HG03039 (cell line): ENCODE measurements around the gene VAV3.
"Not testable (repeated sequence)": the region's sequence is repeated elsewhere in the genome, so short reads cannot be mapped to it uniquely, and the experiment has no call there.

Experiments used
- ATAC-seq: cut with Tn5 transposase; IDR thresholded peaks from one replicate; pipeline ENCODE4 v1.9.1; 2021; ENCODE audit warnings: mild to moderate bottlenecking, moderate library complexity; ENCODE audit not compliant: unreplicated experiment

VAV3 gene

GRCh38 chr1:107762751-107763390 is 202.1 kb downstream of the VAV3 start:
- no peak for ATAC-seq

- ATAC-seq: no peak
Observed at GRCh38 chr1:107760065-107760464, 204.9 kb downstream of the VAV3 start.

GRCh38 chr1:107750364-107750959 is 214.5 kb downstream of the VAV3 start:
- no peak for ATAC-seq

- no peak for ATAC-seq
Observed at GRCh38 chr1:107748531-107748930, 216.4 kb downstream of the VAV3 start.

- no peak for ATAC-seq
Observed at GRCh38 chr1:107741242-107741641, 223.7 kb downstream of the VAV3 start.

GRCh38 chr1:107740579-107740978 is 224.4 kb downstream of the VAV3 start:
- no peak for ATAC-seq

- no peak for ATAC-seq
Observed at GRCh38 chr1:107739651-107740050, 225.3 kb downstream of the VAV3 start.

GRCh38 chr1:107739201-107739600 is 225.8 kb downstream of the VAV3 start:
- no peak for ATAC-seq

GRCh38 chr1:107733401-107733800 is 231.6 kb downstream of the VAV3 start:
- not testable (repeated sequence) for ATAC-seq

- no peak for ATAC-seq
Observed at GRCh38 chr1:107727866-107728265, 237.1 kb downstream of the VAV3 start.

- ATAC-seq: no peak
Observed at GRCh38 chr1:107726860-107727259, 238.1 kb downstream of the VAV3 start.

- ATAC-seq: no peak
Observed at GRCh38 chr1:107724648-107725047, 240.3 kb downstream of the VAV3 start.

GRCh38 chr1:107720210-107720609 is 244.8 kb downstream of the VAV3 start:
- not testable (repeated sequence) for ATAC-seq

GRCh38 chr1:107710005-107710404 is 255.0 kb downstream of the VAV3 start:
- ATAC-seq: no peak

- ATAC-seq: no peak
Observed at GRCh38 chr1:107707111-107707510, 257.9 kb downstream of the VAV3 start.

GRCh38 chr1:107706182-107706581 is 258.8 kb downstream of the VAV3 start:
- ATAC-seq: no peak

- ATAC-seq: no peak
Observed at GRCh38 chr1:107704911-107705310, 260.1 kb downstream of the VAV3 start.

GRCh38 chr1:107702946-107703571 is 261.9 kb downstream of the VAV3 start:
- no peak for ATAC-seq

GRCh38 chr1:107700651-107701050 is 264.3 kb downstream of the VAV3 start:
- not testable (repeated sequence) for ATAC-seq

GRCh38 chr1:107698161-107698560 is 266.8 kb downstream of the VAV3 start:
- ATAC-seq: no peak

GRCh38 chr1:107695341-107695740 is 269.6 kb downstream of the VAV3 start:
- ATAC-seq: no peak

GRCh38 chr1:107692580-107693345 is 272.2 kb downstream of the VAV3 start:
- ATAC-seq: no peak
